WTC11 (cell line): ENCODE results near the gene NUMBL. TPM values are rescaled to one million over a fixed set of nuclear protein-coding genes. Genes with fewer than 3 reads are reported as not detected.

Experiments
- ATAC-seq: fragments of 200-7000 bp; cut with Tn5 transposase; 2 replicates; pipeline ENCODE4 v1.10.0; 2021; ENCODE audit warnings: mild to moderate bottlenecking, moderate library complexity
- CTCF ChIA-PET: fragments of 300-600 bp; sonication (Branson Sonifier 250); formaldehyde crosslinking; loops from one replicate; lab custom pipeline; 2021; ENCODE audit warnings: antibody characterized with exemption; lab: Charles Lee
- POLR2A ChIA-PET: fragments of 350-600 bp; sonication (Branson Sonifier 250); formaldehyde crosslinking; loops from one replicate; lab custom pipeline; 2021; ENCODE audit warnings: antibody characterized with exemption; lab: Charles Lee
- DNase-seq: peaks from one replicate; pipeline ENCODE4 v3.0.0; 2021; ENCODE audit warnings: low spot score
- H3K27ac Mint-ChIP-seq: 2 replicates; pipeline ENCODE4 v1.8.0; 2021; ENCODE audit warnings: mixed read lengths
- H3K27me3 Mint-ChIP-seq: 2 replicates; pipeline ENCODE4 v1.8.0; 2021; ENCODE audit warnings: low read depth, mild to moderate bottlenecking, moderate library complexity, mixed read lengths
- H3K36me3 Mint-ChIP-seq: 2 replicates; pipeline ENCODE4 v1.8.0; 2021; ENCODE audit warnings: mixed read lengths
- H3K4me1 Mint-ChIP-seq: 2 replicates; pipeline ENCODE4 v1.8.0; 2022; ENCODE audit warnings: mixed read lengths
- H3K4me3 Mint-ChIP-seq: 2 replicates; pipeline ENCODE4 v1.8.0; 2021; ENCODE audit warnings: mild to moderate bottlenecking, moderate library complexity, mixed read lengths
- H3K9me3 Mint-ChIP-seq: 2 replicates; pipeline ENCODE4 v1.8.0; 2021; ENCODE audit warnings: mixed read lengths
- AFF4 ChIP-seq: sonication (generic); formaldehyde crosslinking; IDR thresholded peaks from 2 replicates; pipeline ENCODE4 v1.8.1; 2023; ENCODE audit warnings: mild to moderate bottlenecking, missing genetic modification reagents, borderline replicate concordance
- AR ChIP-seq: fragments of 250-450 bp; sonication (Bioruptor Pico); IDR thresholded peaks from 2 replicates; pipeline ENCODE4 v1.9.0; 2021; ENCODE audit warnings: mild to moderate bottlenecking
- ATF1 ChIP-seq: sonication (generic); formaldehyde crosslinking; IDR thresholded peaks from 2 replicates; pipeline ENCODE4 v1.8.1; 2023; ENCODE audit warnings: mild to moderate bottlenecking, moderate library complexity, missing genetic modification reagents
- CDX4 ChIP-seq: fragments of 250-450 bp; sonication (Bioruptor Pico); IDR thresholded peaks from 2 replicates; pipeline ENCODE4 v1.9.0; 2021; ENCODE audit warnings: moderate library complexity, mild to moderate bottlenecking, inconsistent platforms, borderline replicate concordance
- E2F4 ChIP-seq: sonication (generic); formaldehyde crosslinking; IDR thresholded peaks from 2 replicates; pipeline ENCODE4 v1.8.1; 2022; ENCODE audit warnings: low read depth, mild to moderate bottlenecking, moderate library complexity, missing genetic modification reagents, borderline replicate concordance
- ETV6 ChIP-seq: sonication (generic); formaldehyde crosslinking; IDR thresholded peaks from 2 replicates; pipeline ENCODE4 v1.8.1; 2022; ENCODE audit warnings: mild to moderate bottlenecking, missing genetic modification reagents
- GRHL2 ChIP-seq: fragments of 250-450 bp; sonication (Bioruptor Pico); IDR thresholded peaks from 2 replicates; pipeline ENCODE4 v1.8.0; 2022; ENCODE audit warnings: mild to moderate bottlenecking, moderate library complexity; ENCODE audit not compliant: insufficient replicate concordance, severe bottlenecking
- HMGXB4 ChIP-seq: sonication (generic); formaldehyde crosslinking; IDR thresholded peaks from 2 replicates; pipeline ENCODE4 v1.8.1; 2023; ENCODE audit warnings: mild to moderate bottlenecking, moderate library complexity, missing genetic modification reagents
- JUN ChIP-seq: sonication (generic); formaldehyde crosslinking; IDR thresholded peaks from 2 replicates; pipeline ENCODE4 v1.8.0; 2023; ENCODE audit warnings: mild to moderate bottlenecking, missing genetic modification reagents
- KAT7 ChIP-seq: sonication (generic); formaldehyde crosslinking; IDR thresholded peaks from 2 replicates; pipeline ENCODE4 v1.8.1; 2023; ENCODE audit warnings: missing genetic modification reagents, mild to moderate bottlenecking, borderline replicate concordance
- NFE2L1 ChIP-seq: sonication (generic); formaldehyde crosslinking; IDR thresholded peaks from 2 replicates; pipeline ENCODE4 v1.8.1; 2023; ENCODE audit warnings: missing genetic modification reagents
- NR2C2 ChIP-seq: sonication (generic); formaldehyde crosslinking; IDR thresholded peaks from 2 replicates; pipeline ENCODE4 v1.8.0; 2022; ENCODE audit warnings: mild to moderate bottlenecking, missing genetic modification reagents
- NR3C1 ChIP-seq: sonication (generic); formaldehyde crosslinking; conservative IDR thresholded peaks from 2 replicates; pipeline ENCODE4 v1.8.1; 2023; ENCODE audit warnings: low read depth, mild to moderate bottlenecking, missing genetic modification reagents
- PREB ChIP-seq: sonication (generic); formaldehyde crosslinking; IDR thresholded peaks from 2 replicates; pipeline ENCODE4 v1.8.1; 2022; ENCODE audit warnings: mild to moderate bottlenecking, missing genetic modification reagents, moderate library complexity, borderline replicate concordance
- SMAD4 ChIP-seq: sonication (generic); formaldehyde crosslinking; IDR thresholded peaks from 2 replicates; pipeline ENCODE4 v1.8.0; 2022; ENCODE audit warnings: mild to moderate bottlenecking, missing genetic modification reagents
- STAT6 ChIP-seq: sonication (generic); formaldehyde crosslinking; conservative IDR thresholded peaks from 2 replicates; pipeline ENCODE4 v1.8.1; 2023; ENCODE audit warnings: mild to moderate bottlenecking, low read depth, missing genetic modification reagents, moderate library complexity
- ZSCAN18 ChIP-seq: fragments of 250-450 bp; sonication (Bioruptor Pico); IDR thresholded peaks from 2 replicates; pipeline ENCODE4 v2.1.2; 2022; ENCODE audit warnings: mild to moderate bottlenecking, moderate library complexity
- total RNA-seq: library from RNA; stranded (reverse); gene quantifications from 3 replicates; pipeline ENCODE4 v1.2.3, GENCODE V29; 2021

NUMBL gene
- total RNA-seq, 1 experiment from 2014 or later = 30.3 TPM

GRCh38 chr19:40659116-40659515 is 31.3 kb downstream of the NUMBL start (continued):
- no peak for TF ChIP-seq AFF4 (CRISPR knock-in tag)

GRCh38 chr19:40658031-40658430 is 32.4 kb downstream of the NUMBL start:
- Mint-ChIP-seq H3K36me3 (no peaks in the 10 kb centered on the region), H3K4me1 (no peaks in the 10 kb centered on the region), H3K27me3 (no peaks in the 10 kb centered on the region; the same call in 1 of the 2 replicates), H3K27ac (no peak overlapping the region), H3K9me3 (no peaks in the 10 kb centered on the region), H3K4me3 (no peak overlapping the region)
- ATAC-seq (no peak), DNase-seq (no peak)
- ChIA-PET POLR2A (no interaction called here), CTCF (interaction anchor here (0.6 to 2.1 kb wide), 4 partner anchors 23 to 196 kb away, joined by 3 to 16 read pairs (median 4); no protein-coding TSS in a partner anchor)
- no peak for TF ChIP-seq PREB
- TF ChIP-seq NR2C2 (CRISPR knock-in tag) = no peak
- no peak for TF ChIP-seq ZSCAN18 (CRISPR knock-in tag)
- TF ChIP-seq ATF1 (CRISPR knock-in tag) = no peak
- no peak for TF ChIP-seq SMAD4
- no peak for TF ChIP-seq E2F4 (CRISPR knock-in tag)
- TF ChIP-seq CDX4 (CRISPR knock-in tag) = no peak
- no peak for TF ChIP-seq NFE2L1 (CRISPR knock-in tag)
- TF ChIP-seq AR (CRISPR knock-in tag) = no peak
- TF ChIP-seq ETV6 (CRISPR knock-in tag) = no peak
- no peak for TF ChIP-seq HMGXB4 (CRISPR knock-in tag)
- no peak for TF ChIP-seq JUN (CRISPR knock-in tag)
- no peak for TF ChIP-seq NR3C1 (CRISPR knock-in tag)
- no peak for TF ChIP-seq KAT7
- no peak for TF ChIP-seq GRHL2 (CRISPR knock-in tag)
- TF ChIP-seq STAT6 (CRISPR knock-in tag) = no peak
